ENCODE measurements around the gene C13orf42.

Gene C13orf42

DNA sequence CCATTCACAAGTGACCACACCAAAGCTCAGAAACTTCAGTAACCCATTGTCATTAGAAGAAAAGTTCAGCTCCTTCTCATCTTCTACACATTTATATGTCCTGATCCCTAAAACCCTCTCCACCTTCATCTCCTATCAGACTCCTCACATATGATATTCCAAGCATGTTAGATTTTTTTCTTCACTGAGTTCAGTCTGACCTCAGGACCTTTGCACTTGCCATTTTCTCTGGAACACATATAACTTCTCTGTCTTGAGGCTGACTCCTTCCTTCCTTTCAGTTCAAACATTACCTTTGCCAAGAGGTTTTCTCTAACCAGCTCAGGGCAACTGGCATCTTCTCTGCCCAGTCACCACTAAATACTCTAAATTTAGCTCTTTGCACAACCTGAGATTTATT is 54.1 kb downstream of the C13orf42 start:
- DNase-seq (ENCODE audit: extremely low read depth, insufficient read length) = no peak
- Histone ChIP-seq H3K36me3 (ENCODE audit: control insufficient read depth, insufficient read depth, low read length) (no peaks in the 10 kb centered on the region), H3K27me3 (replicated peaks; ENCODE audit: control insufficient read depth, insufficient read depth, low read length) (no peaks in the 10 kb centered on the region; the same call in 1 of the 2 replicates), H3K4me3 (replicated peaks; ENCODE audit: low read depth, low read length) (no peak overlapping the region)
- TF ChIP-seq, protein P1, sequence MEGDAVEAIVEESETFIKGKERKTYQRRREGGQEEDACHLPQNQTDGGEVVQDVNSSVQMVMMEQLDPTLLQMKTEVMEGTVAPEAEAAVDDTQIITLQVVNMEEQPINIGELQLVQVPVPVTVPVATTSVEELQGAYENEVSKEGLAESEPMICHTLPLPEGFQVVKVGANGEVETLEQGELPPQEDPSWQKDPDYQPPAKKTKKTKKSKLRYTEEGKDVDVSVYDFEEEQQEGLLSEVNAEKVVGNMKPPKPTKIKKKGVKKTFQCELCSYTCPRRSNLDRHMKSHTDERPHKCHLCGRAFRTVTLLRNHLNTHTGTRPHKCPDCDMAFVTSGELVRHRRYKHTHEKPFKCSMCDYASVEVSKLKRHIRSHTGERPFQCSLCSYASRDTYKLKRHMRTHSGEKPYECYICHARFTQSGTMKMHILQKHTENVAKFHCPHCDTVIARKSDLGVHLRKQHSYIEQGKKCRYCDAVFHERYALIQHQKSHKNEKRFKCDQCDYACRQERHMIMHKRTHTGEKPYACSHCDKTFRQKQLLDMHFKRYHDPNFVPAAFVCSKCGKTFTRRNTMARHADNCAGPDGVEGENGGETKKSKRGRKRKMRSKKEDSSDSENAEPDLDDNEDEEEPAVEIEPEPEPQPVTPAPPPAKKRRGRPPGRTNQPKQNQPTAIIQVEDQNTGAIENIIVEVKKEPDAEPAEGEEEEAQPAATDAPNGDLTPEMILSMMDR (IDR thresholded peaks at IDR 0.05; ENCODE audit: insufficient read depth, low read length, poor library complexity, severe bottlenecking) = no peak

DNA sequence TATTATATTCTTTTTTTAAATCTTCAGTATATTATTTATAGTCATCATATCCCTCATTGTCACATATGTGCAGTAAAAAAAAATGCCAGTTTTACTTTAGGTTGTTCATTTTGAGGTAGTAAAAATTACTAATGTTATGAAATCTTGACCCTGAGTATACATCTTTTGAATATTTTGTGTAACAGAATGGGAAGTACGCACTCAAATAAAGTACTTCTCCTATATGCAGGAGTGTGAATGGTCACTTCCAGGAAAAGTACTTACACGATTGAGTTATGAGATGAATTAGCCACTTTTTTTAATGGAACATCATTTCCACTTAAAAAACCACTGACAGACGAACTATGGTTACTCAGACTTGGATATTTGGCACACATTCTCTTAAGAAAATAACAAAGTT is 58.5 kb downstream of the C13orf42 start:
- TF ChIP-seq, protein P1 (IDR thresholded peaks at IDR 0.05; ENCODE audit: insufficient read depth, low read length, poor library complexity, severe bottlenecking) = no peak
- no peaks in the 10 kb centered on the region for H3K36me3 ChIP-seq (ENCODE audit: control insufficient read depth, insufficient read depth, low read length)
- no peak for DNase-seq (ENCODE audit: extremely low read depth, insufficient read length)
- H3K4me3 ChIP-seq (replicated peaks; ENCODE audit: low read depth, low read length) = no peak overlapping the region
- no peaks in the 10 kb centered on the region; the same call in 1 of the 2 replicates for H3K27me3 ChIP-seq (replicated peaks; ENCODE audit: control insufficient read depth, insufficient read depth, low read length)

DNA sequence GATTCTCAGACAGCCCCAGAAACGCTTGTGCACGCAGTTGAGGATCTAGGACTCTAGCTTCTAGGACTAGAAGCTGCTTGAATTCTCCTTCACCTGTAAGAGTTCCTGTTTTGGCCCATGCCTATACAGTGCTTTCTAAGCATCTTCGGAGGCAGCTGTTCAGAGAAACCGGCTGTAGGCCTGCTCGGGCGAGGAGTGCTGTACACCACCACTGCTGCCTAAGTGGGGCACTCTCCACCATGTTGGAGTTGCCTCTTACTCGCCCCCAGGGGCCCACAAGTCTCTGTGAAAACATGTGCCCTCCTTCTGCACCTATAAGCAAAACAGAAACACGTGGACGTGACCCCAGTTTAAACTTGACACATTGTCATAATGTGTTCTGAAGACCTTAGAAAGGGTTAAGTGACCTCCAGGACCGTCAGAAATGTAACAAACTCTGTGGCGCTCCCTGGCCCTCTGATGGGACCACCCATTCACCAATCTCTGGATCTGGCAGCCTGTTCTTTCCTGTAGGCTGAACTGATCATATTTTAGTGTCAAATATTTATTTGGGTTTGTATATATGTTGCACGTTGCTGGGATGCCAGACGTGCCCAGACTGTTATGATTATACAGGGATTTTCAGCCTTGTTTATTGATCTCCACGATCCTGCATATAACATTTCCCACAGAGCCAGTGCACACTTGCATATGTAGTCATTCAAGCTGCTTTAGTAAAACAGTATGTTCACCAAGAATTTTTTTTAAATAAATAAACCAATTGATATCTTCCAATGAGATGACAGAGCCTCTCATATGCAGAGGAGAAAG is 60.8 kb downstream of the C13orf42 start:
- DNase-seq (ENCODE audit: extremely low read depth, insufficient read length) = no peak
- no peaks in the 10 kb centered on the region; the same call in 1 of the 2 replicates for H3K27me3 ChIP-seq (replicated peaks; ENCODE audit: control insufficient read depth, insufficient read depth, low read length)
- H3K4me3 ChIP-seq (replicated peaks; ENCODE audit: low read depth, low read length) = no peak overlapping the region
- no peaks in the 10 kb centered on the region for H3K36me3 ChIP-seq (ENCODE audit: control insufficient read depth, insufficient read depth, low read length)
- TF ChIP-seq, protein P1 (IDR thresholded peaks at IDR 0.05; ENCODE audit: insufficient read depth, low read length, poor library complexity, severe bottlenecking) = no peak

DNA sequence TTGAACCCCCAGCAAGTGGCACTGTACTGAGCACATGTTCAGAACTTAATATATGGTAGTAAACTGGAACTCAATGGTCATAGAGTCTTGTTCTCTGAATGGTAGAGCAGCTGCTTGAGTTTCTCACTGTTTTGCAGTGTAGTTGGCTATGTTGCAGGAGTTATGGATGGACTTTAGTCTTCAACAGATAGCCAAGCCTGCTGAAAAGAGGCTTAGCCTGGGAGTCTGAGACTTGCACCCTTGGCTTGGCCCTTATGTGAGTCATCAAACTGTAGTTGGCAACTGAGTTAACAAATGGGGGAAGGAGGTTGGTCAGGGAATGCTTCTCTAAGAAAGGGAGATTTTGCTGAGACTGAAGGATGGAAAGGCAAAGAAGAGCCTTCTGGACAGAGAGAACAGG is 62.5 kb downstream of the C13orf42 start:
- TF ChIP-seq, protein P1 (IDR thresholded peaks at IDR 0.05; ENCODE audit: insufficient read depth, low read length, poor library complexity, severe bottlenecking) = no peak
- DNase-seq (ENCODE audit: extremely low read depth, insufficient read length) = no peak
- Histone ChIP-seq H3K27me3 (replicated peaks; ENCODE audit: control insufficient read depth, insufficient read depth, low read length) (no peaks in the 10 kb centered on the region; the same call in 1 of the 2 replicates), H3K4me3 (replicated peaks; ENCODE audit: low read depth, low read length) (no peak overlapping the region), H3K36me3 (ENCODE audit: control insufficient read depth, insufficient read depth, low read length) (no peaks in the 10 kb centered on the region)

DNA sequence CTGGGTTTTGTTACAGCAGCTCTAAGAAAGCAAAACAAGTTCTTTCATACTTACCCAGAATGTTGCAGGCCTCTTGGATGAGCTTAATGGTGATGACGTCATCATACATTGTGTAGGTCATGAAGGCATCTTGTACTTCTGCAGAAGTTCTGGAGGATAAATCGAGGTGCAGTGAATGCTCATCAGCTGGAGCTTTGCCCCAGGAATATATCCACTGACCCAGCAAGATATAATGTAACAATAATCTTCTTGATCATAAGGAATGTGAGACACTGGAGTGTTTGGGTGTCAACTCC is 63.0 kb downstream of the C13orf42 start:
- no peaks in the 10 kb centered on the region; the same call in 1 of the 2 replicates for H3K27me3 ChIP-seq (replicated peaks; ENCODE audit: control insufficient read depth, insufficient read depth, low read length)
- no peaks in the 10 kb centered on the region for H3K36me3 ChIP-seq (ENCODE audit: control insufficient read depth, insufficient read depth, low read length)
- no peak for DNase-seq (ENCODE audit: extremely low read depth, insufficient read length)
- TF ChIP-seq, protein P1 (IDR thresholded peaks at IDR 0.05; ENCODE audit: insufficient read depth, low read length, poor library complexity, severe bottlenecking) = no peak
- H3K4me3 ChIP-seq (replicated peaks; ENCODE audit: low read depth, low read length) = no peak overlapping the region
